H9 (cell line): Measurements from ENCODE around the gene CACNA2D3. TPM values are rescaled to one million over a fixed set of nuclear protein-coding genes. Genes with fewer than 3 reads are reported as not detected.

Experiments used
- DNase-seq: peaks from one replicate; pipeline ENCODE4 v3.0.0-alpha.2; 2017
- H2AFZ ChIP-seq: one replicate; pipeline ENCODE4 v1.6.1; 2013; ENCODE audit warnings: mild to moderate bottlenecking, low read length, control low read depth, moderate library complexity
- H2AK5ac ChIP-seq: 2 replicates; pipeline ENCODE4 v1.6.1; 2013; ENCODE audit warnings: low read length, control low read depth, mixed read lengths; ENCODE audit not compliant: insufficient read length
- H2BK120ac ChIP-seq: one replicate; pipeline ENCODE4 v1.6.1; 2013; ENCODE audit warnings: low read depth, mild to moderate bottlenecking, low read length, control low read depth, inconsistent platforms; ENCODE audit not compliant: poor library complexity, severe bottlenecking
- H2BK12ac ChIP-seq: 2 replicates; pipeline ENCODE4 v1.6.1; 2013; ENCODE audit warnings: low read length, control low read depth, mixed read lengths, low read depth; ENCODE audit not compliant: insufficient read length
- H2BK15ac ChIP-seq: 2 replicates; pipeline ENCODE4 v1.6.1; 2013; ENCODE audit warnings: low read depth, low read length, control low read depth
- H2BK20ac ChIP-seq: one replicate; pipeline ENCODE4 v1.6.1; 2013; ENCODE audit warnings: low read depth, mild to moderate bottlenecking, low read length, control low read depth, inconsistent platforms; ENCODE audit not compliant: poor library complexity, severe bottlenecking
- H2BK5ac ChIP-seq: 2 replicates; pipeline ENCODE4 v1.6.1; 2013; ENCODE audit warnings: low read length, control low read depth, mixed read lengths; ENCODE audit not compliant: insufficient read length
- H3K14ac ChIP-seq: 2 replicates; pipeline ENCODE4 v1.6.1; 2013; ENCODE audit warnings: low read length, control low read depth; ENCODE audit not compliant: insufficient read depth
- H3K18ac ChIP-seq: 2 replicates; pipeline ENCODE4 v1.6.1; 2013; ENCODE audit warnings: low read depth, mild to moderate bottlenecking, mixed read lengths, low read length, control low read depth; ENCODE audit not compliant: insufficient read length
- H3K23ac ChIP-seq: 2 replicates; pipeline ENCODE4 v1.6.1; 2013; ENCODE audit warnings: low read length, control low read depth, mixed read lengths, low read depth; ENCODE audit not compliant: insufficient read length
- H3K23me2 ChIP-seq: 2 replicates; pipeline ENCODE4 v1.6.1; 2013; ENCODE audit warnings: low read depth, mild to moderate bottlenecking, mixed read lengths, low read length, control low read depth; ENCODE audit not compliant: insufficient read length, poor library complexity, severe bottlenecking
- H3K27ac ChIP-seq: 2 replicates; pipeline ENCODE4 v1.5.1; 2013; ENCODE audit warnings: low read length, control low read depth, mixed read lengths, low read depth; ENCODE audit not compliant: insufficient read length
- H3K27me3 ChIP-seq: 2 replicates; pipeline ENCODE4 v1.6.1; 2013; ENCODE audit warnings: low read length, control low read depth, inconsistent platforms; ENCODE audit not compliant: insufficient read depth
- H3K4ac ChIP-seq: 2 replicates; pipeline ENCODE4 v1.6.1; 2013; ENCODE audit warnings: low read depth, mild to moderate bottlenecking, control low read depth, inconsistent platforms, low read length, moderate library complexity
- H3K4me1 ChIP-seq: 2 replicates; pipeline ENCODE4 v1.6.1; 2013; ENCODE audit warnings: low read length, control low read depth, inconsistent platforms; ENCODE audit not compliant: insufficient read depth
- H3K4me2 ChIP-seq: 2 replicates; pipeline ENCODE4 v1.6.1; 2013; ENCODE audit warnings: low read length, control low read depth, mixed read lengths; ENCODE audit not compliant: insufficient read length, insufficient read depth
- H3K56ac ChIP-seq: 2 replicates; pipeline ENCODE4 v1.6.1; 2013; ENCODE audit warnings: low read depth, mild to moderate bottlenecking, mixed read lengths, low read length, control low read depth; ENCODE audit not compliant: insufficient read length
- H3K79me1 ChIP-seq: 2 replicates; pipeline ENCODE4 v1.6.1; 2013; ENCODE audit warnings: low read depth, mild to moderate bottlenecking, moderate library complexity, low read length, control low read depth, inconsistent platforms; ENCODE audit not compliant: insufficient read depth, poor library complexity, severe bottlenecking
- H3K79me2 ChIP-seq: 2 replicates; pipeline ENCODE4 v1.6.1; 2013; ENCODE audit warnings: low read length, control low read depth, inconsistent platforms; ENCODE audit not compliant: insufficient read depth
- H3K9ac ChIP-seq: 2 replicates; pipeline ENCODE4 v1.6.1; 2013; ENCODE audit warnings: low read length, control low read depth, mixed read lengths; ENCODE audit not compliant: insufficient read length; ENCODE audit errors: extremely low read depth
- H3K9me3 ChIP-seq: one replicate; pipeline ENCODE4 v1.6.1; 2013; ENCODE audit warnings: low read depth, low read length, inconsistent platforms; ENCODE audit not compliant: control insufficient read depth
- H3T11ph ChIP-seq: one replicate; pipeline ENCODE4 v1.6.1; 2013; ENCODE audit warnings: mild to moderate bottlenecking, low read length, control low read depth, inconsistent platforms
- H4K20me1 ChIP-seq: one replicate; pipeline ENCODE4 v1.6.1; 2013; ENCODE audit not compliant: control insufficient read depth, insufficient read length, insufficient read depth
- H4K5ac ChIP-seq: 2 replicates; pipeline ENCODE4 v1.6.1; 2013; ENCODE audit warnings: low read depth, mild to moderate bottlenecking, mixed read lengths, low read length, control low read depth; ENCODE audit not compliant: insufficient read length
- H4K8ac ChIP-seq: replicated peaks from 2 replicates; pipeline ENCODE4 v1.6.1; 2013; ENCODE audit warnings: low read length, control low read depth, mixed read lengths, low read depth; ENCODE audit not compliant: insufficient read length
- H4K91ac ChIP-seq: 2 replicates; pipeline ENCODE4 v1.6.1; 2013; ENCODE audit warnings: low read depth, mild to moderate bottlenecking, moderate library complexity, mixed read lengths, low read length, control low read depth; ENCODE audit not compliant: insufficient read length
- H3K27ac Mint-ChIP-seq, 3 experiments: 2 replicates in 2 of 3; 3 replicates in 1 of 3; pipeline ENCODE4 v1.8.0; 2020 to 2021; ENCODE audit warnings: mixed read lengths in 3 of 3, mild to moderate bottlenecking in 1 of 3, moderate library complexity in 1 of 3
- H3K27me3 Mint-ChIP-seq: 2 replicates; pipeline ENCODE4 v1.8.0; 2021; ENCODE audit warnings: low read depth, mild to moderate bottlenecking, moderate library complexity, mixed read lengths
- H3K36me3 Mint-ChIP-seq, 3 experiments: 2 replicates in 2 of 3; 3 replicates in 1 of 3; pipeline ENCODE4 v1.8.0; 2020 to 2021; ENCODE audit warnings: low read depth in 3 of 3, mixed read lengths in 3 of 3; ENCODE audit not compliant: insufficient read depth in 1 of 3
- H3K4me1 Mint-ChIP-seq, 2 experiments: 2 replicates each; pipeline ENCODE4 v1.8.0; 2020; ENCODE audit warnings: mixed read lengths in 2 of 2
- H3K4me3 Mint-ChIP-seq, 2 experiments: 2 replicates in 1 of 2; 3 replicates in 1 of 2; pipeline ENCODE4 v1.8.0; 2020 to 2021; ENCODE audit warnings: mild to moderate bottlenecking in 2 of 2, mixed read lengths in 2 of 2, moderate library complexity in 1 of 2
- H3K9me3 Mint-ChIP-seq, 2 experiments: 2 replicates in 1 of 2; 3 replicates in 1 of 2; pipeline ENCODE4 v1.8.0; 2020; ENCODE audit warnings: mild to moderate bottlenecking in 2 of 2, mixed read lengths in 2 of 2, moderate library complexity in 1 of 2
- WGBS: extraction: QIAGEN DNeasy Blood & Tissue Kit; methylation state at CpG from one replicate; pipeline ENCODE4 v1.1.7; 2013; ENCODE audit warnings: missing lambda C conversion rate, low lambda C conversion rate, mixed read lengths; ENCODE audit not compliant: insufficient read length; ENCODE audit errors: extremely low coverage; 5-methylcytosine and 5-hydroxymethylcytosine counted together
- total RNA-seq: library from RNA; stranded (reverse); gene quantifications from 2 replicates; pipeline ENCODE4 v1.2.1, GENCODE V29; 2021
- TF ChIP-seq, protein P1 (sequence below): fragments of 200-600 bp; sonication (generic); conservative IDR thresholded peaks from 3 replicates; pipeline ENCODE4 v1.8.0; 2021; ENCODE audit warnings: antibody characterized with exemption, mild to moderate bottlenecking

The CACNA2D3 gene
- total RNA-seq, 1 experiment from 2014 or later, result 3.2 TPM

DNA sequence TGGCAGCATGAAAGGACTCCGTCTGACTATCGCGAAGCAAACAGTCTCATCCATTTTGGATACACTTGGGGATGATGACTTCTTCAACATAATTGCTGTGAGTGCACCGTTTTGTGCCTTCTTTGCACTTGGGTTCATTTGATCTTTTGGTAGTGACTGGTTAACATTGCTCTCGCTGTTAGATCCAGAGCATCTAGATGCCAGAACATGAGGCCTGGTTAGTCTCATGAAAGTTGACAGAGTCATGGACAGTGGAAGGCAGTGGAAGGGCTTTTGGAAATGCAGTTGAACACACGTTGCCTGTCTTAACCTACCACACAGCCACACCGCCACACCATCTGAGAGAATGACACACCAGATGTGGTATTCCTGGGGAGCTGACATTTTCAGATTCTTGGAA, 447.7 kb downstream of the CACNA2D3 start:
- Histone ChIP-seq H3K27me3 (no peaks in the 10 kb centered on the region), H4K8ac (no peak overlapping the region), H3K23me2 (no peaks in the 10 kb centered on the region), H3K23ac (no peak overlapping the region), H4K20me1 (no peaks in the 10 kb centered on the region), H3K27ac (no peak overlapping the region), H3K4ac (no peak overlapping the region), H3K79me2 (no peaks in the 10 kb centered on the region), H2BK15ac (no peak overlapping the region), H2BK12ac (no peak overlapping the region), H3K79me1 (no peaks in the 10 kb centered on the region), H3K9me3 (no peaks in the 10 kb centered on the region), H3T11ph (no peak overlapping the region), H3K14ac (no peak overlapping the region), H2BK120ac (no peak overlapping the region), H3K9ac (no peak overlapping the region), H3K4me2 (no peak overlapping the region), H3K56ac (no peak overlapping the region), H2BK20ac (no peak overlapping the region), H2BK5ac (no peak overlapping the region), H2AFZ (no peak overlapping the region), H3K4me1 (no peaks in the 10 kb centered on the region), H2AK5ac (no peak overlapping the region), H4K5ac (no peak overlapping the region), H4K91ac (no peak overlapping the region), H3K18ac (no peak overlapping the region)
- H3K27me3 Mint-ChIP-seq, result no peaks in the 10 kb centered on the region; the same call in 1 of the 2 replicates
- H3K27ac Mint-ChIP-seq, result no peak overlapping the region
- TF ChIP-seq, protein P1, sequence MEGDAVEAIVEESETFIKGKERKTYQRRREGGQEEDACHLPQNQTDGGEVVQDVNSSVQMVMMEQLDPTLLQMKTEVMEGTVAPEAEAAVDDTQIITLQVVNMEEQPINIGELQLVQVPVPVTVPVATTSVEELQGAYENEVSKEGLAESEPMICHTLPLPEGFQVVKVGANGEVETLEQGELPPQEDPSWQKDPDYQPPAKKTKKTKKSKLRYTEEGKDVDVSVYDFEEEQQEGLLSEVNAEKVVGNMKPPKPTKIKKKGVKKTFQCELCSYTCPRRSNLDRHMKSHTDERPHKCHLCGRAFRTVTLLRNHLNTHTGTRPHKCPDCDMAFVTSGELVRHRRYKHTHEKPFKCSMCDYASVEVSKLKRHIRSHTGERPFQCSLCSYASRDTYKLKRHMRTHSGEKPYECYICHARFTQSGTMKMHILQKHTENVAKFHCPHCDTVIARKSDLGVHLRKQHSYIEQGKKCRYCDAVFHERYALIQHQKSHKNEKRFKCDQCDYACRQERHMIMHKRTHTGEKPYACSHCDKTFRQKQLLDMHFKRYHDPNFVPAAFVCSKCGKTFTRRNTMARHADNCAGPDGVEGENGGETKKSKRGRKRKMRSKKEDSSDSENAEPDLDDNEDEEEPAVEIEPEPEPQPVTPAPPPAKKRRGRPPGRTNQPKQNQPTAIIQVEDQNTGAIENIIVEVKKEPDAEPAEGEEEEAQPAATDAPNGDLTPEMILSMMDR, result no peak
- DNase-seq, result no peak
- no peak overlapping the region for H3K4me3 Mint-ChIP-seq
- WGBS, result no CpG with 5 or more reads among the region's 7 CpGs
- peaks cover 2 to 12% of the 10 kb centered on the region in 2 experiments; a peak in 3 of 4 replicates for H3K4me1 Mint-ChIP-seq
- H3K36me3 Mint-ChIP-seq, result no peaks in the 10 kb centered on the region
- H3K9me3 Mint-ChIP-seq, result no peaks in the 10 kb centered on the region
